CD4-positive, alpha-beta T cell treated with Interleukin-2 at 100 ng/mL for 4 hours (primary cell): Measurements from ENCODE around the gene CAMTA1.

Source experiments
- DNase-seq: peaks from one replicate; pipeline ENCODE4 v3.0.0-alpha.2; 2020; ENCODE audit warnings: low spot score

CAMTA1 gene

GRCh38 chr1:7287013-7287412 lies 501.8 kb downstream of the CAMTA1 start:
- no peak for DNase-seq

- no peak for DNase-seq
These were observed 503.7 kb downstream of the CAMTA1 start for GRCh38 chr1:7288992-7289391.

GRCh38 chr1:7289694-7290093 lies 504.4 kb downstream of the CAMTA1 start:
- no peak for DNase-seq

GRCh38 chr1:7290971-7291970 lies 506.0 kb downstream of the CAMTA1 start:
- DNase-seq = no peak

GRCh38 chr1:7292036-7292681 lies 506.9 kb downstream of the CAMTA1 start:
- no peak for DNase-seq

- DNase-seq = no peak
These were observed 507.6 kb downstream of the CAMTA1 start for GRCh38 chr1:7292714-7293419.

- no peak for DNase-seq
These were observed 508.7 kb downstream of the CAMTA1 start for GRCh38 chr1:7293702-7294629.

GRCh38 chr1:7294636-7295035 lies 509.4 kb downstream of the CAMTA1 start:
- DNase-seq = no peak

GRCh38 chr1:7295946-7296345 lies 510.7 kb downstream of the CAMTA1 start:
- DNase-seq = no peak

GRCh38 chr1:7296968-7297367 lies 511.7 kb downstream of the CAMTA1 start:
- no peak for DNase-seq

GRCh38 chr1:7298145-7298544 lies 512.9 kb downstream of the CAMTA1 start:
- no peak for DNase-seq

GRCh38 chr1:7298749-7299151 lies 513.5 kb downstream of the CAMTA1 start:
- no peak for DNase-seq

- no peak for DNase-seq
These were observed 514.1 kb downstream of the CAMTA1 start for GRCh38 chr1:7299329-7299799.

- no peak for DNase-seq
These were observed 514.7 kb downstream of the CAMTA1 start for GRCh38 chr1:7299994-7300393.

GRCh38 chr1:7300893-7301663 lies 515.8 kb downstream of the CAMTA1 start:
- DNase-seq = no peak

GRCh38 chr1:7301664-7301981 lies 516.4 kb downstream of the CAMTA1 start:
- DNase-seq = no peak

GRCh38 chr1:7302126-7302525 lies 516.9 kb downstream of the CAMTA1 start:
- DNase-seq = no peak

GRCh38 chr1:7302873-7303272 lies 517.6 kb downstream of the CAMTA1 start:
- DNase-seq = no peak

- no peak for DNase-seq
These were observed 518.5 kb downstream of the CAMTA1 start for GRCh38 chr1:7303554-7304317.

GRCh38 chr1:7313081-7313546 lies 527.9 kb downstream of the CAMTA1 start:
- no peak for DNase-seq
